GM19023 (cell line): ENCODE measurements around the gene STAG3.
"Not testable (repeated sequence)": the region's sequence is repeated elsewhere in the genome, so short reads cannot be mapped to it uniquely, and the experiment has no call there.

Source experiments
- ATAC-seq: cut with Tn5 transposase; IDR thresholded peaks from one replicate; pipeline ENCODE4 v1.9.1; 2021; ENCODE audit warnings: mild to moderate bottlenecking, moderate library complexity; ENCODE audit not compliant: unreplicated experiment

Gene STAG3

GRCh38 chr7:100246121-100246864 lies 68.6 kb downstream of the STAG3 start:
- not testable (repeated sequence) for ATAC-seq

DNA sequence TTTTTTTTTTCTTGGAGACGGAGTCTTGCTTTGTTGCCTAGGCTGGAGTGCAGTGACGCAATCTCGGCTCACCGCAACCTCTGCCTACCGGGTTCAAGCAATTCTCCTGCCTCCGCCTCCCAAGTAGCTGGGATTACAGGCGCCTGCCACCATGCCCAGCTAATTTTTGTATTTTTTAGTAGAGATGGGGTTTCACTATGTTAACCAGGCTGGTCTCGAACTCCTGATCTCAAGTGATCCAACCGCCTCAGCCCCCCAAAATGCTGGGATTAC lies 69.1 kb downstream of the STAG3 start:
- ATAC-seq: not testable (repeated sequence)

GRCh38 chr7:100247152-100247757 lies 69.5 kb downstream of the STAG3 start:
- no peak for ATAC-seq

DNA sequence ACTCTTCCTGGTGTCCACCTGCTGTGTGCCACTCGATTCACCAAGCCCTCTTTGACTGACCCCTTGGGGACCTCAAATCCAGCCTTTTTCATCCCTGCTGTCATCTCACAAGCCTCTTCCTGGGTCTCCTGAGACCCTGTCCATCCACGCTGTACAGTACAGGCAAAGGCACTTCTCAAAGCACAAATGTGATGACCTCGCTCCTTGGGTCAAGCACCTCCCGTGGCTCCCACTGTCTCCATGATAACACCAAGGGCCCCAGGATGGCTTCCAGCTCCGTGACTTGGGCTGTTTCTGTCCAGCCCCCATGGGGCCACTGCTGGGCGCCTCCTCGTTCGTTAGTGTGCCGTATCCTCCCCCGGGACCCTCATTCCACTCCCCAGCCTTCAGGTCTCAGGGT lies 70.8 kb downstream of the STAG3 start:
- ATAC-seq: no peak

GRCh38 chr7:100257017-100257416 lies 79.3 kb downstream of the STAG3 start:
- no peak for ATAC-seq

- not testable (repeated sequence) for ATAC-seq
Observed at GRCh38 chr7:100259984-100260383, 82.3 kb downstream of the STAG3 start.

- not testable (repeated sequence) for ATAC-seq
Observed at GRCh38 chr7:100262896-100263295, 85.2 kb downstream of the STAG3 start.
